ENCODE data around the gene EIF1AD.

The EIF1AD gene

GRCh38 chr11:65997286-65997685 lies 4.7 kb downstream of the EIF1AD start:
- no peak for DNase-seq

- no peak for DNase-seq
These were observed 9.9 kb downstream of the EIF1AD start for GRCh38 chr11:65992056-65992455.

GRCh38 chr11:65988791-65989592 lies 13.0 kb downstream of the EIF1AD start:
- peak; percentile 96 for DNase-seq

- DNase-seq = no peak
These were observed 14.6 kb downstream of the EIF1AD start for GRCh38 chr11:65987336-65987735.

GRCh38 chr11:65983589-65983987 lies 18.4 kb downstream of the EIF1AD start:
- no peak for DNase-seq

GRCh38 chr11:65982824-65983588 lies 19.0 kb downstream of the EIF1AD start:
- DNase-seq = no peak

GRCh38 chr11:65981972-65982823 lies 19.8 kb downstream of the EIF1AD start:
- no peak for DNase-seq

- no peak for DNase-seq
These were observed 20.7 kb downstream of the EIF1AD start for GRCh38 chr11:65981101-65981740.

- DNase-seq = no peak
These were observed 22.6 kb downstream of the EIF1AD start for GRCh38 chr11:65979261-65979759.

- no peak for DNase-seq
These were observed 23.3 kb downstream of the EIF1AD start for GRCh38 chr11:65978391-65979238.

- DNase-seq = no peak
These were observed 24.2 kb downstream of the EIF1AD start for GRCh38 chr11:65977621-65978390.

- no peak for DNase-seq
These were observed 25.5 kb downstream of the EIF1AD start for GRCh38 chr11:65976216-65977176.

GRCh38 chr11:65975771-65976170 lies 26.2 kb downstream of the EIF1AD start:
- DNase-seq = no peak

GRCh38 chr11:65973439-65974110 lies 28.4 kb downstream of the EIF1AD start:
- DNase-seq = no peak

- DNase-seq = no peak
These were observed 29.8 kb downstream of the EIF1AD start for GRCh38 chr11:65972116-65972515.

- peak; percentile 7 for DNase-seq
These were observed 33.1 kb downstream of the EIF1AD start for GRCh38 chr11:65968600-65969482.

- DNase-seq = no peak
These were observed 34.5 kb downstream of the EIF1AD start for GRCh38 chr11:65967329-65967934.
